GM23248 (cell line): Measurements from ENCODE around the gene EPS8L1. TPM values are rescaled to one million over a fixed set of nuclear protein-coding genes. Genes with fewer than 3 reads are reported as not detected.
A peak's percentile ranks its signal among the peaks of the same experiment; 100 is the strongest.
"Not testable (repeated sequence)": the region's sequence is repeated elsewhere in the genome, so short reads cannot be mapped to it uniquely, and the experiment has no call there.

Source experiments
- DNase-seq: peaks from one replicate; pipeline ENCODE4 v3.0.0-alpha.2; 2015
- H2AFZ ChIP-seq: fragments of 200-600 bp; sonication (generic); 2 replicates; pipeline ENCODE4 v1.6.1; 2016; ENCODE audit warnings: antibody characterized with exemption
- H3F3A ChIP-seq: fragments of 200-600 bp; sonication (generic); 2 replicates; pipeline ENCODE4 v1.6.1; 2016; ENCODE audit warnings: mild to moderate bottlenecking, antibody characterized with exemption, mixed run types; ENCODE audit not compliant: insufficient read depth
- H3K27ac ChIP-seq: fragments of 200-600 bp; sonication (generic); 2 replicates; pipeline ENCODE4 v1.5.1; 2016; ENCODE audit warnings: mild to moderate bottlenecking
- H3K27me3 ChIP-seq: fragments of 200-600 bp; sonication (generic); replicated peaks from 2 replicates; pipeline ENCODE4 v1.6.1; 2016; ENCODE audit warnings: mild to moderate bottlenecking; ENCODE audit not compliant: insufficient read depth
- H3K36me3 ChIP-seq: fragments of 200-600 bp; sonication (generic); 2 replicates; pipeline ENCODE4 v1.6.1; 2016; ENCODE audit warnings: low read depth, mild to moderate bottlenecking
- H3K4me1 ChIP-seq: fragments of 200-600 bp; sonication (generic); 2 replicates; pipeline ENCODE4 v1.6.1; 2016; ENCODE audit warnings: mild to moderate bottlenecking; ENCODE audit not compliant: insufficient read depth
- H3K4me2 ChIP-seq: fragments of 200-600 bp; sonication (generic); one replicate; pipeline ENCODE4 v1.6.1; 2016; ENCODE audit warnings: mild to moderate bottlenecking; ENCODE audit not compliant: unreplicated experiment
- H3K4me3 ChIP-seq: fragments of 200-600 bp; sonication (generic); 2 replicates; pipeline ENCODE4 v1.5.1; 2016; ENCODE audit warnings: mild to moderate bottlenecking
- H3K79me2 ChIP-seq: fragments of 200-600 bp; sonication (generic); 2 replicates; pipeline ENCODE4 v1.6.1; 2016; ENCODE audit warnings: mild to moderate bottlenecking; ENCODE audit not compliant: insufficient read depth
- H3K9ac ChIP-seq: fragments of 200-600 bp; sonication (generic); 2 replicates; pipeline ENCODE4 v1.6.1; 2016; ENCODE audit warnings: mild to moderate bottlenecking
- H3K9me2 ChIP-seq: fragments of 200-600 bp; sonication (generic); 2 replicates; pipeline ENCODE4 v1.6.1; 2016; ENCODE audit warnings: mixed run types, mild to moderate bottlenecking, moderate library complexity; ENCODE audit not compliant: insufficient read depth
- H3K9me3 ChIP-seq: fragments of 200-600 bp; sonication (generic); one replicate; pipeline ENCODE4 v1.6.1; 2017; ENCODE audit warnings: low read depth
- H4K20me1 ChIP-seq: fragments of 200-600 bp; sonication (generic); 2 replicates; pipeline ENCODE4 v1.6.0; 2016; ENCODE audit not compliant: insufficient read depth
- EZH2 ChIP-seq: fragments of 200-600 bp; sonication (generic); IDR thresholded peaks from 2 replicates; pipeline ENCODE4 v1.6.1; 2018; ENCODE audit warnings: antibody characterized with exemption, mild to moderate bottlenecking; ENCODE audit not compliant: insufficient read depth, poor library complexity, severe bottlenecking
- EZH2phosphoT487 ChIP-seq: fragments of 200-600 bp; sonication (generic); IDR thresholded peaks from 2 replicates; pipeline ENCODE4 v1.6.1; 2018; ENCODE audit warnings: antibody characterized with exemption, moderate library complexity, mild to moderate bottlenecking, low read depth; ENCODE audit not compliant: insufficient read depth
- WGBS, 2 experiments: methylation state at CpG; one replicate each; pipeline ENCODE4 v1.1.6; 2015 to 2017; ENCODE audit warnings: low lambda C conversion rate in 2 of 2, low coverage in 1 of 2; ENCODE audit errors: missing lambda C conversion rate in 2 of 2; 5-methylcytosine and 5-hydroxymethylcytosine counted together
- in situ Hi-C: fragments of 300-500 bp; cut with MboI; formaldehyde crosslinking; loops from 2 replicates; pipeline ENCODE4 v1.15.0; 2020
- polyA plus RNA-seq: library from polyadenylated mRNA; unstranded; fragments of >200 nt; fragmentation: Nextera tagmentation; extraction: Ambion mirVana; gene quantifications from 2 replicates; pipeline ENCODE4 v1.2.1, GENCODE V29; 2016
- total RNA-seq: library from RNA; depleted of rRNA; stranded (reverse); fragments of >200 nt; shearing (Covaris generic); gene quantifications from 2 replicates; pipeline ENCODE4 v1.2.3, GENCODE V29; 2014; rRNA removed

The EPS8L1 gene
- total RNA-seq: 0.76 and 1.3 TPM in 2 replicates
- polyA plus RNA-seq: 0.56 and 1.1 TPM in 2 replicates

DNA sequence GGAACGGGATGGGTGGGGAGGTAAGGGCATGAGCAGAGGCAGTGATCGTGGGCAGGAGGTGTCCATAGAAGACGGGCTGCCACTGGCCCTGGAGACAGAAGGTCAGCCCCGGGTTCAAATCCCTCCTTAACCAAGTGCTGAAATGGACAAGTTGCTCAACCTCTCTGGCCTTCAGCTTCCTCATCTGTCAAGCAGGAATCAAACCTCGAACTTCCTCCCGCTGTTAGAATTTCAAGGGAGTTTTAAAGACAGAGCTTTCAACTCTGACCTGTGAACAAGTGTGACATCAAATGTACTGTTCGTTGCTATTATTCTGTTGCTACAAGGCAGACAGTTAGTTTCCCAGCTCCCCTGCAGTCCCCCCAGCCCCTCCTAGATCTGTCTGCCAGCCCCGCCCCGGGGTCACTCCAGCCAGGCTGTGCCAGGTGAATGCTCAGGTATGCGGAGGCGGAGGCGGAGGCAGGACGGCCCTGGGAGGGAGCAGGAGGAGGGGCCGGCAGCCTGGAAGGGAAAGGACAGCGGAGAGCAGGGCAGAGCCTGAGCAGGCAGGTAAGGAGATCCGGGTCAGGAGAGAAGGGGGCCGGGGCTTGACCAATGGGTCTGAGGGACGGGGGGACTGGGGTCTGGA is at the start of gene EPS8L1:
Gene EPS8L1, plus strand, starts transcription at position 499 of the 628 bp plus-strand sequence. CDS start 576 bp downstream, outside the sequence.
- in situ Hi-C loops: no loop called here
- H3K9me2 ChIP-seq: no peaks in the 10 kb centered on the region
- H3K36me3 ChIP-seq: no peaks in the 10 kb centered on the region
- 18 to 25% methylated on average over 16 to 18 of the region's 18 CpGs for WGBS, 2 experiments
- peaks cover 11% of the 10 kb centered on the region for H3K27me3 ChIP-seq
- H3K4me2 ChIP-seq: no peak within 1 kb of the TSS
- no peak within 1 kb of the TSS for H3K4me3 ChIP-seq
- DNase-seq: no peak
- no peaks in the 10 kb centered on the region for H3K4me1 ChIP-seq
- H4K20me1 ChIP-seq: no peaks in the 10 kb centered on the region
- TF ChIP-seq EZH2 (no peak), EZH2phosphoT487 (no peak)
- no peaks in the 10 kb centered on the region for H3K79me2 ChIP-seq
- no peaks in the 10 kb centered on the region for H3F3A ChIP-seq
- no peak within 1 kb of the TSS for H3K27ac ChIP-seq
- no peaks in the 10 kb centered on the region for H3K9me3 ChIP-seq
- no peak within 1 kb of the TSS for H3K9ac ChIP-seq
- H2AFZ ChIP-seq: no peak within 1 kb of the TSS

GRCh38 chr19:55027140-55027471 is 48.6 kb upstream of the EPS8L1 start:
- H4K20me1 ChIP-seq, DNase-seq, H3F3A ChIP-seq, in situ Hi-C loops, H3K27ac ChIP-seq, H3K4me3 ChIP-seq, H3K36me3 ChIP-seq, H3K9ac ChIP-seq, H3K27me3 ChIP-seq, H3K9me3 ChIP-seq, H3K9me2 ChIP-seq, H3K4me1 ChIP-seq, H2AFZ ChIP-seq, H3K4me2 ChIP-seq, H3K79me2 ChIP-seq: not testable (repeated sequence)
- 90% methylated on average over 11 of the region's 12 CpGs; no CpG with 5 or more reads in 1 of the 2 experiments for WGBS, 2 experiments

DNA sequence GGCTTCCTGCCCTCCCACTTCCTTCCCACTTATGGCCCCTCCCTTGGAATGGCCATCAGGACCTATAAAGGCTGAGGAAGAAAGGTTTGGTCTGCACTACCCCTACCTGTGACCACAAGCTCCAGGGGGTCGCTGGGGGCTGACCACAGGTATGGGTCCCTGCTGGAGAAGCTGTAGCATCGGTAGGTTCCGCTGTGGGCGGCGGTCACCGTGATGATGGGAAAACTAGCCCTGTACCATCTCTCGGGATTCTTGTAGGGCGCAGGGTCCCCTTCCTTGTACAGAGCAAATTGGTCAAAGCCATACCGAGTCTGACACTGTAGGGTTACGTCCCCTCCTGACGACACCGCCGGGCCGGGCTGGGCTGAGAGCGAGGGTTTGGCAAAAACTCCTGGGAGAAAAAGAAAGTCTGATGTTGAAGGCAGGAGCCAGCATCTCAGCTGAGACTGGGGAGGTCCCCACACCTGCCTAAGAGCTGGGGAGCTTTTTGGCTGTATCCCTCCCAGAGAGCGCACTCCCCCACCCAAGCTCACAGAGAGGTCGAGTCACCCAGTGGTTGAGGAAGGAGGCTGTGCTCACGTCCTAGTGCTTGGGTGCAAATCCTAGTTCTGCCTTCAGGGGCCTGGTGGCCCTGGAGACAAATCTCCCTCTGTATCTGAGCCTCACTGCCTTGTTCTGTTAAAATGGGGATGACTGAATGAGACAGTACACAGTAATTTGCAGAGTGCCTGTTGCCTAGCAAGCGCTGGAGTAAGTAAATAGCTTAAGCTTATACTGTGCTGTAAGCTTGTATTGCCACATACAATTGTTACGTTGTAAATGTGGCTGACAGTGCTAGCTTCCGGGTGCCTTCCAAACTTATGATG is 48.0 kb upstream of the EPS8L1 start:
- Histone ChIP-seq H3K27ac (no peak overlapping the region), H3K9me2 (no peaks in the 10 kb centered on the region), H3F3A (no peaks in the 10 kb centered on the region), H3K4me2 (no peak overlapping the region), H3K9me3 (no peaks in the 10 kb centered on the region), H3K79me2 (no peaks in the 10 kb centered on the region), H2AFZ (no peak overlapping the region), H3K27me3 (no peaks in the 10 kb centered on the region), H3K36me3 (no peaks in the 10 kb centered on the region), H3K4me3 (no peak overlapping the region), H3K4me1 (no peaks in the 10 kb centered on the region), H4K20me1 (no peaks in the 10 kb centered on the region), H3K9ac (no peak overlapping the region)
- TF ChIP-seq EZH2phosphoT487: no peak
- TF ChIP-seq EZH2: no peak
- in situ Hi-C loops: no loop called here
- WGBS, 2 experiments: 65% methylated on average over 20 to 21 of the region's 21 CpGs
- DNase-seq: peak; percentile 22

DNA sequence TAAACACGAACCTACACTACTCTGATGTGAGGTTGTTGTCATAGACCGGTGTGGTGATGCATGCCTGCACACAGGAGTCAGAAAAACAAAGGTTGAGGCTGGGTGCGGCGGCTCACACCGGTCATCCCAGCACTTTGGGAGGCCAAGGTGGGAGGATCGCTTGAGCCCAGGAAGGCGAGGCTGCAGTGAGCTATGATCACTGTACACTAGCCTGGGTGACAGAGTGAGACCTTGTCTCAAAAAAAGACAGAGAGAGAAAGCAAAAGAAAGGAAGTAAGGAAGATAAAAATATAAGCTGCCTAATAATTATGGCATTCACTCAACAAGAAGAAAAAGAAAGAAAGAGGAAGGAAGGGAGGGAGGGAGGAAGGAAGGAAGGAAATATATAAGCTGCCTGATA is 46.9 kb upstream of the EPS8L1 start:
- no peak overlapping the region for H2AFZ ChIP-seq
- H3F3A ChIP-seq: no peaks in the 10 kb centered on the region
- 80 to 82% methylated on average over 7 of the region's 7 CpGs for WGBS, 2 experiments
- H3K9me3 ChIP-seq: no peaks in the 10 kb centered on the region
- no peak overlapping the region for H3K4me3 ChIP-seq
- no peak overlapping the region for H3K27ac ChIP-seq
- no peaks in the 10 kb centered on the region for H3K36me3 ChIP-seq
- H4K20me1 ChIP-seq: no peaks in the 10 kb centered on the region
- in situ Hi-C loops: no loop called here
- H3K79me2 ChIP-seq: no peaks in the 10 kb centered on the region
- H3K9ac ChIP-seq: no peak overlapping the region
- no peak for TF ChIP-seq EZH2phosphoT487
- no peak for TF ChIP-seq EZH2
- no peaks in the 10 kb centered on the region for H3K27me3 ChIP-seq
- no peaks in the 10 kb centered on the region for H3K4me1 ChIP-seq
- no peaks in the 10 kb centered on the region for H3K9me2 ChIP-seq
- no peak for DNase-seq
- H3K4me2 ChIP-seq: no peak overlapping the region
